Panc1 (cell line): Measurements from ENCODE around the gene PPP1R16B.

Source experiments
- CTCF ChIP-seq: fragments of 450-650 bp; IDR thresholded peaks from 2 replicates; pipeline ENCODE4 v1.5.1; 2017; ENCODE audit warnings: mild to moderate bottlenecking
- POLR2AphosphoS5 ChIP-seq: IDR thresholded peaks from 2 replicates; pipeline ENCODE4 v1.6.1; 2012; ENCODE audit warnings: mild to moderate bottlenecking, low read depth, low read length, moderate library complexity
- TCF7L2 ChIP-seq: IDR thresholded peaks from 2 replicates; pipeline ENCODE4 v1.6.1; 2011; ENCODE audit warnings: mild to moderate bottlenecking, low read depth, low read length, inconsistent platforms
- TF ChIP-seq, protein P1 (sequence below), 2 experiments: IDR thresholded peaks; 2 replicates each; pipeline ENCODE4 v1.6.1; 2011 to 2012; ENCODE audit warnings: low read depth in 2 of 2, control low read depth in 1 of 2, low read length in 1 of 2, mild to moderate bottlenecking in 1 of 2, moderate library complexity in 1 of 2; ENCODE audit not compliant: insufficient read depth in 1 of 2

GRCh38 chr20:38917657-38918056 is 112.2 kb downstream of the PPP1R16B start:
- TF ChIP-seq POLR2AphosphoS5 (no peak), CTCF (no peak), TCF7L2 (no peak)
- TF ChIP-seq, protein P1, sequence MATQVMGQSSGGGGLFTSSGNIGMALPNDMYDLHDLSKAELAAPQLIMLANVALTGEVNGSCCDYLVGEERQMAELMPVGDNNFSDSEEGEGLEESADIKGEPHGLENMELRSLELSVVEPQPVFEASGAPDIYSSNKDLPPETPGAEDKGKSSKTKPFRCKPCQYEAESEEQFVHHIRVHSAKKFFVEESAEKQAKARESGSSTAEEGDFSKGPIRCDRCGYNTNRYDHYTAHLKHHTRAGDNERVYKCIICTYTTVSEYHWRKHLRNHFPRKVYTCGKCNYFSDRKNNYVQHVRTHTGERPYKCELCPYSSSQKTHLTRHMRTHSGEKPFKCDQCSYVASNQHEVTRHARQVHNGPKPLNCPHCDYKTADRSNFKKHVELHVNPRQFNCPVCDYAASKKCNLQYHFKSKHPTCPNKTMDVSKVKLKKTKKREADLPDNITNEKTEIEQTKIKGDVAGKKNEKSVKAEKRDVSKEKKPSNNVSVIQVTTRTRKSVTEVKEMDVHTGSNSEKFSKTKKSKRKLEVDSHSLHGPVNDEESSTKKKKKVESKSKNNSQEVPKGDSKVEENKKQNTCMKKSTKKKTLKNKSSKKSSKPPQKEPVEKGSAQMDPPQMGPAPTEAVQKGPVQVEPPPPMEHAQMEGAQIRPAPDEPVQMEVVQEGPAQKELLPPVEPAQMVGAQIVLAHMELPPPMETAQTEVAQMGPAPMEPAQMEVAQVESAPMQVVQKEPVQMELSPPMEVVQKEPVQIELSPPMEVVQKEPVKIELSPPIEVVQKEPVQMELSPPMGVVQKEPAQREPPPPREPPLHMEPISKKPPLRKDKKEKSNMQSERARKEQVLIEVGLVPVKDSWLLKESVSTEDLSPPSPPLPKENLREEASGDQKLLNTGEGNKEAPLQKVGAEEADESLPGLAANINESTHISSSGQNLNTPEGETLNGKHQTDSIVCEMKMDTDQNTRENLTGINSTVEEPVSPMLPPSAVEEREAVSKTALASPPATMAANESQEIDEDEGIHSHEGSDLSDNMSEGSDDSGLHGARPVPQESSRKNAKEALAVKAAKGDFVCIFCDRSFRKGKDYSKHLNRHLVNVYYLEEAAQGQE (IDR thresholded peaks at IDR 0.05; ENCODE audit: insufficient read depth in 1 of 2, low read depth in 2 of 2, low read length in 1 of 2): no peak
